HEK293 (cell line): ENCODE data around the gene COG3.

Source experiments
- CTCF ChIA-PET: fragments of 350-600 bp; formaldehyde crosslinking; extraction: SDS; loops from one replicate; lab custom pipeline; 2021; ENCODE audit warnings: antibody characterized with exemption; lab: Yijun Ruan, JAX
- POLR2A ChIA-PET: fragments of 300-600 bp; formaldehyde crosslinking; extraction: SDS; loops from one replicate; lab custom pipeline; 2020; ENCODE audit warnings: antibody characterized with exemption, inconsistent platforms; lab: Yijun Ruan, JAX
- H3K27ac ChIP-seq: fragments of 200-500 bp; sonication (Bioruptor generic); 2 replicates; pipeline ENCODE4 v1.5.1; 2014; ENCODE audit warnings: low read depth, low read length, control low read depth, inconsistent platforms; ENCODE audit errors: extremely low read depth
- H3K36me3 ChIP-seq, 2 experiments: fragments of 200-500 bp in 1 of 2; sonication (Bioruptor generic) in 1 of 2; 1 replicate in 1 of 2; 2 replicates in 1 of 2; pipeline ENCODE4 v1.5.1; 2014 to 2017; ENCODE audit warnings: inconsistent platforms in 2 of 2, low read length in 2 of 2; ENCODE audit not compliant: control insufficient read depth in 2 of 2, insufficient read depth in 1 of 2
- H3K4me1 ChIP-seq: fragments of 200-500 bp; sonication (Bioruptor generic); 2 replicates; pipeline ENCODE4 v1.5.1; 2014; ENCODE audit warnings: mild to moderate bottlenecking, low read length, inconsistent platforms; ENCODE audit not compliant: control insufficient read depth, insufficient read depth
- H3K4me3 ChIP-seq: 2 replicates; pipeline ENCODE4 v1.5.1; 2011; ENCODE audit warnings: low read depth, mild to moderate bottlenecking, control low read depth, low read length, moderate library complexity
- H3K9me3 ChIP-seq: fragments of 200-500 bp; sonication (Bioruptor generic); 2 replicates; pipeline ENCODE4 v1.5.1; 2014; ENCODE audit warnings: low read depth, low read length, inconsistent platforms; ENCODE audit not compliant: control insufficient read depth, insufficient read depth
- BCL11B ChIP-seq: fragments of 450-650 bp; formaldehyde crosslinking; IDR thresholded peaks from 2 replicates; pipeline ENCODE4 v1.5.1; 2016; ENCODE audit warnings: low read depth, missing biosample characterization, missing genetic modification characterization
- GLIS2 ChIP-seq: fragments of 450-650 bp; formaldehyde crosslinking; IDR thresholded peaks from 2 replicates; pipeline ENCODE4 v1.5.1; 2016; ENCODE audit warnings: missing biosample characterization, missing genetic modification characterization
- PRDM10 ChIP-seq: fragments of 450-650 bp; formaldehyde crosslinking; IDR thresholded peaks from 2 replicates; pipeline ENCODE4 v1.5.1; 2016; ENCODE audit warnings: missing biosample characterization, missing genetic modification characterization
- PRDM2 ChIP-seq: fragments of 450-650 bp; formaldehyde crosslinking; IDR thresholded peaks from 2 replicates; pipeline ENCODE4 v1.5.1; 2016; ENCODE audit warnings: missing biosample characterization, missing genetic modification characterization, borderline replicate concordance
- YY1 ChIP-seq: fragments of 450-650 bp; formaldehyde crosslinking; IDR thresholded peaks from 2 replicates; pipeline ENCODE4 v1.5.1; 2018; ENCODE audit warnings: missing biosample characterization, missing genetic modification characterization
- ZBTB48 ChIP-seq: fragments of 450-650 bp; formaldehyde crosslinking; IDR thresholded peaks from 2 replicates; pipeline ENCODE4 v1.5.1; 2016; ENCODE audit warnings: missing biosample characterization, missing genetic modification characterization
- ZBTB6 ChIP-seq: fragments of 450-650 bp; formaldehyde crosslinking; IDR thresholded peaks from 2 replicates; pipeline ENCODE4 v1.5.1; 2017; ENCODE audit warnings: missing biosample characterization, missing genetic modification characterization
- ZNF211 ChIP-seq: fragments of 450-650 bp; formaldehyde crosslinking; IDR thresholded peaks from 2 replicates; pipeline ENCODE4 v1.5.1; 2016; ENCODE audit warnings: low read depth, missing biosample characterization, missing genetic modification characterization
- ZNF341 ChIP-seq: fragments of 450-650 bp; formaldehyde crosslinking; IDR thresholded peaks from 2 replicates; pipeline ENCODE4; 2016; ENCODE audit warnings: low read depth, missing biosample characterization, missing genetic modification characterization
- ZNF449 ChIP-seq: fragments of 450-650 bp; formaldehyde crosslinking; IDR thresholded peaks from 2 replicates; pipeline ENCODE4 v1.5.1; 2017; ENCODE audit warnings: missing biosample characterization, mild to moderate bottlenecking, missing genetic modification characterization, moderate library complexity
- ZNF473 ChIP-seq: fragments of 450-650 bp; formaldehyde crosslinking; IDR thresholded peaks from 2 replicates; pipeline ENCODE4 v1.5.1; 2017; ENCODE audit warnings: missing biosample characterization, missing genetic modification characterization
- ZNF514 ChIP-seq: fragments of 450-650 bp; formaldehyde crosslinking; IDR thresholded peaks from 2 replicates; pipeline ENCODE4 v1.5.1; 2016; ENCODE audit warnings: missing biosample characterization, missing genetic modification characterization
- ZNF558 ChIP-seq: fragments of 450-650 bp; formaldehyde crosslinking; IDR thresholded peaks from 2 replicates; pipeline ENCODE4 v1.5.1; 2016; ENCODE audit warnings: missing biosample characterization, missing genetic modification characterization
- ZNF571 ChIP-seq: fragments of 450-650 bp; formaldehyde crosslinking; IDR thresholded peaks from 2 replicates; pipeline ENCODE4 v1.5.0; 2017; ENCODE audit warnings: missing biosample characterization, missing genetic modification characterization
- ZNF585B ChIP-seq: fragments of 450-650 bp; formaldehyde crosslinking; IDR thresholded peaks from 2 replicates; pipeline ENCODE4 v1.5.1; 2016; ENCODE audit warnings: missing biosample characterization, missing genetic modification characterization
- ZNF610 ChIP-seq: fragments of 450-650 bp; formaldehyde crosslinking; IDR thresholded peaks from 2 replicates; pipeline ENCODE4 v1.5.1; 2016; ENCODE audit warnings: missing biosample characterization, missing genetic modification characterization, borderline replicate concordance
- ZNF626 ChIP-seq: fragments of 450-650 bp; sonication (Bioruptor Pico); formaldehyde crosslinking; IDR thresholded peaks from 2 replicates; pipeline ENCODE4 v1.5.1; 2018; ENCODE audit warnings: missing biosample characterization, missing genetic modification characterization, inconsistent platforms
- ZNF645 ChIP-seq: fragments of 450-650 bp; formaldehyde crosslinking; IDR thresholded peaks from 2 replicates; pipeline ENCODE4; 2016; ENCODE audit warnings: missing biosample characterization, missing genetic modification characterization
- ZNF677 ChIP-seq: fragments of 450-650 bp; IDR thresholded peaks from 2 replicates; pipeline ENCODE4 v1.5.0; 2018; ENCODE audit warnings: missing biosample characterization, mild to moderate bottlenecking, missing genetic modification characterization, moderate library complexity

COG3 gene

GRCh38 chr13:45542878-45543277, 78.1 kb downstream of the COG3 start (continued):
- TF ChIP-seq PRDM2 (tag by site-specific recombination) (no peak), ZBTB48 (tag by site-specific recombination) (no peak), ZNF473 (tag by site-specific recombination) (no peak), ZNF626 (no peak), ZNF341 (tag by site-specific recombination) (no peak), ZBTB6 (no peak), YY1 (tag by site-specific recombination) (no peak), GLIS2 (tag by site-specific recombination) (no peak), ZNF211 (tag by site-specific recombination) (no peak), ZNF610 (no peak), ZNF514 (tag by site-specific recombination) (no peak), BCL11B (no peak), PRDM10 (no peak), ZNF571 (no peak), ZNF558 (no peak)

GRCh38 chr13:45544520-45544919, 79.8 kb downstream of the COG3 start:
- POLR2A ChIA-PET, result no interaction called here

More at GRCh38 chr13:45544520-45544919, 79.8 kb downstream of the COG3 start:
- H3K9me3 ChIP-seq, result no peaks in the 10 kb centered on the region
- CTCF ChIA-PET, result no interaction called here
- H3K4me1 ChIP-seq, result no peaks in the 10 kb centered on the region
- TF ChIP-seq ZNF449 (tag by site-specific recombination), result no peak
- TF ChIP-seq ZNF585B (tag by site-specific recombination), result no peak
- TF ChIP-seq ZNF645, result no peak
- TF ChIP-seq ZNF677 (tag by site-specific recombination), result no peak
- TF ChIP-seq, all 188 proteins: peak for 0
- Histone ChIP-seq H3K27ac (no peak overlapping the region), H3K4me3 (no peak overlapping the region), H3K36me3 (no peaks in the 10 kb centered on the region)
